ENCODE data around the gene MARF1. TPM values are rescaled to one million over a fixed set of nuclear protein-coding genes. Genes with fewer than 3 reads are reported as not detected.

MARF1 gene
- polyA plus RNA-seq, 1 donor (not counting 4 experiments of a cell fraction or from before 2014, with no cell fraction given), result 12.5 TPM

- no peak overlapping the region for H3K4me2 ChIP-seq (ENCODE audit: control insufficient read depth, extremely low read depth, insufficient read depth, low read depth, low read length)
- dilution Hi-C loops (cut with MboI; ENCODE audit: extremely low pct_ligation_motif_present, low sequenced_read_pairs), result no loop called here
- H3K36me3 ChIP-seq (ENCODE audit: control insufficient read depth in 2 of 2, extremely low read depth in 1 of 2, insufficient read depth in 2 of 2, low read length in 2 of 2), result peaks cover 45 to 56% of the 10 kb centered on the region in 2 experiments
- H4K20me1 ChIP-seq (ENCODE audit: control insufficient read depth, extremely low read depth, insufficient read depth, low read length), result no peaks in the 10 kb centered on the region
- no peaks in the 10 kb centered on the region for H3K27me3 ChIP-seq (ENCODE audit: control insufficient read depth, extremely low read depth, insufficient read depth, low read length)
- H3K4me1 ChIP-seq (ENCODE audit: control insufficient read depth, extremely low read depth, insufficient read depth, low read length), result no peaks in the 10 kb centered on the region
- H3K4me3 ChIP-seq (ENCODE audit: control insufficient read depth in 2 of 3, extremely low read depth in 1 of 3, insufficient read depth in 2 of 3, low read depth in 1 of 3, low read length in 3 of 3), result no peak overlapping the region
- no peak overlapping the region for H3K9ac ChIP-seq (ENCODE audit: control insufficient read depth, extremely low read depth, insufficient read depth, low read length)
- no peak overlapping the region for H2AFZ ChIP-seq (ENCODE audit: control insufficient read depth, low read length)
- FAIRE-seq (no peak), DNase-seq (ENCODE audit: low read depth, low spot score) (no peak)
- H3K27ac ChIP-seq (ENCODE audit: control insufficient read depth, insufficient read depth, low read length), result no peak overlapping the region
- peaks cover 12% of the 10 kb centered on the region for H3K79me2 ChIP-seq (ENCODE audit: control insufficient read depth, insufficient read depth, low read length)
- H3K9me3 ChIP-seq (ENCODE audit: control insufficient read depth, low read depth, low read length), result no peaks in the 10 kb centered on the region
- TF ChIP-seq EZH2 (IDR thresholded peaks at IDR 0.05; ENCODE audit: low read length), result no peak
- TF ChIP-seq, protein P1, sequence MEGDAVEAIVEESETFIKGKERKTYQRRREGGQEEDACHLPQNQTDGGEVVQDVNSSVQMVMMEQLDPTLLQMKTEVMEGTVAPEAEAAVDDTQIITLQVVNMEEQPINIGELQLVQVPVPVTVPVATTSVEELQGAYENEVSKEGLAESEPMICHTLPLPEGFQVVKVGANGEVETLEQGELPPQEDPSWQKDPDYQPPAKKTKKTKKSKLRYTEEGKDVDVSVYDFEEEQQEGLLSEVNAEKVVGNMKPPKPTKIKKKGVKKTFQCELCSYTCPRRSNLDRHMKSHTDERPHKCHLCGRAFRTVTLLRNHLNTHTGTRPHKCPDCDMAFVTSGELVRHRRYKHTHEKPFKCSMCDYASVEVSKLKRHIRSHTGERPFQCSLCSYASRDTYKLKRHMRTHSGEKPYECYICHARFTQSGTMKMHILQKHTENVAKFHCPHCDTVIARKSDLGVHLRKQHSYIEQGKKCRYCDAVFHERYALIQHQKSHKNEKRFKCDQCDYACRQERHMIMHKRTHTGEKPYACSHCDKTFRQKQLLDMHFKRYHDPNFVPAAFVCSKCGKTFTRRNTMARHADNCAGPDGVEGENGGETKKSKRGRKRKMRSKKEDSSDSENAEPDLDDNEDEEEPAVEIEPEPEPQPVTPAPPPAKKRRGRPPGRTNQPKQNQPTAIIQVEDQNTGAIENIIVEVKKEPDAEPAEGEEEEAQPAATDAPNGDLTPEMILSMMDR (optimal IDR thresholded peaks at IDR 0.05 in 1 of 3, IDR thresholded peaks at IDR 0.05 in 1 of 3, conservative IDR thresholded peaks at IDR 0.05 in 1 of 3; ENCODE audit: extremely low read depth in 1 of 3, insufficient read depth in 2 of 3, low read length in 3 of 3), result no peak
- H3K9me1 ChIP-seq (ENCODE audit: control insufficient read depth, extremely low read depth, insufficient read depth, low read length), result no peaks in the 10 kb centered on the region
Measured at GRCh38 chr16:15689290-15689689, 46.3 kb upstream of the MARF1 start.

DNA sequence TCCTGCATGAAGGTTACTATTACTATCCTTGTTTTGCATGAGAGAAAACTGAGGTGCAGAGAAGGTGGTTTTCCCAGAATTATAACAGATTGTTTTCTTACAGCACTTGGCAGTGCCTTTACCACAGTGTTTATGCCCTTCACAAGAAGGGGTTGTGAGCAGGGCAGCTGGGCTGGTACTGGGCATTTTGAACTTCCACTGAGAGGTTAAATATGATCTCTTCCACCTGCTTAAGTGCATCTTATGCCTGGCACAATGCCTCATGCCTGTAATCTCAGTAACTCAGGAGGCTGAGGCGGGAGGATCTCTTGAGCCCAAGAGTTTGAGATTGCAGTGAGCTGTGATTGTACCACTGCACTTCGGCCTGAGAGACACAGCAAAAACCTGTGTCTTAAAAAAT lies 43.3 kb upstream of the MARF1 start:
- FAIRE-seq (no peak), DNase-seq (ENCODE audit: low read depth, low spot score) (no peak)
- H3K4me2 ChIP-seq (ENCODE audit: control insufficient read depth, extremely low read depth, insufficient read depth, low read depth, low read length), result no peak overlapping the region
- no peak overlapping the region for H3K4me3 ChIP-seq (ENCODE audit: control insufficient read depth in 2 of 3, extremely low read depth in 1 of 3, insufficient read depth in 2 of 3, low read depth in 1 of 3, low read length in 3 of 3)
- H3K79me2 ChIP-seq (ENCODE audit: control insufficient read depth, insufficient read depth, low read length), result peaks cover 18% of the 10 kb centered on the region
- dilution Hi-C loops (cut with MboI; ENCODE audit: extremely low pct_ligation_motif_present, low sequenced_read_pairs), result no loop called here
- no peak overlapping the region for H3K27ac ChIP-seq (ENCODE audit: control insufficient read depth, insufficient read depth, low read length)
- no peaks in the 10 kb centered on the region for H3K27me3 ChIP-seq (ENCODE audit: control insufficient read depth, extremely low read depth, insufficient read depth, low read length)
- H3K9ac ChIP-seq (ENCODE audit: control insufficient read depth, extremely low read depth, insufficient read depth, low read length), result no peak overlapping the region
- no peaks in the 10 kb centered on the region for H3K9me1 ChIP-seq (ENCODE audit: control insufficient read depth, extremely low read depth, insufficient read depth, low read length)
- peaks cover 32 to 51% of the 10 kb centered on the region in 2 experiments for H3K36me3 ChIP-seq (ENCODE audit: control insufficient read depth in 2 of 2, extremely low read depth in 1 of 2, insufficient read depth in 2 of 2, low read length in 2 of 2)
- peaks cover 6% of the 10 kb centered on the region for H3K4me1 ChIP-seq (ENCODE audit: control insufficient read depth, extremely low read depth, insufficient read depth, low read length)
- no peaks in the 10 kb centered on the region for H3K9me3 ChIP-seq (ENCODE audit: control insufficient read depth, low read depth, low read length)
- no peaks in the 10 kb centered on the region for H4K20me1 ChIP-seq (ENCODE audit: control insufficient read depth, extremely low read depth, insufficient read depth, low read length)
- no peak for TF ChIP-seq EZH2 (IDR thresholded peaks at IDR 0.05; ENCODE audit: low read length)
- TF ChIP-seq, protein P1 (optimal IDR thresholded peaks at IDR 0.05 in 1 of 3, IDR thresholded peaks at IDR 0.05 in 1 of 3, conservative IDR thresholded peaks at IDR 0.05 in 1 of 3; ENCODE audit: extremely low read depth in 1 of 3, insufficient read depth in 2 of 3, low read length in 3 of 3), result no peak
- no peak overlapping the region for H2AFZ ChIP-seq (ENCODE audit: control insufficient read depth, low read length)
